ENCODE results near the gene NUP205. TPM values are rescaled to one million over a fixed set of nuclear protein-coding genes. Genes with fewer than 3 reads are reported as not detected.

Gene NUP205
- total and polyA plus RNA-seq, 2 of the 13 experiments (the other 11 are each of a cell fraction or from before 2014, with no cell fraction given): 46.2 to 87.2 TPM

GRCh38 chr7:135557455-135558336 lies at the start of gene NUP205 (continued):
- no peak for TF ChIP-seq ZNF318 (CRISPR knock-in tag; IDR thresholded peaks at IDR 0.05)
- TF ChIP-seq RCOR2 (CRISPR knock-in tag; IDR thresholded peaks at IDR 0.05): 0 out of 2 replicates have a peak, but pooled peaks have one; percentile 19
- TF ChIP-seq KLF9 (CRISPR knock-in tag; IDR thresholded peaks at IDR 0.05; ENCODE audit: low read depth): peak; percentile 69
- TF ChIP-seq SIN3A (IDR thresholded peaks at IDR 0.05; ENCODE audit: borderline replicate concordance, low read depth, low read length): peak; percentile 77
- TF ChIP-seq AGO2 (optimal IDR thresholded peaks at IDR 0.05; ENCODE audit: low read depth, low read length): no peak
- TF ChIP-seq RXRB (CRISPR knock-in tag; IDR thresholded peaks at IDR 0.05; ENCODE audit: borderline replicate concordance): peak; percentile 63; the same call in 1 of the 2 replicates
- peak; percentile 39; the same call in 1 of the 2 replicates for TF ChIP-seq BCL6 (CRISPR knock-in tag; IDR thresholded peaks at IDR 0.05)
- no peak for TF ChIP-seq ZNF20 (CRISPR knock-in tag; IDR thresholded peaks at IDR 0.05)
- TF ChIP-seq ZNF251 (CRISPR knock-in tag; IDR thresholded peaks at IDR 0.05): no peak
- no peak for TF ChIP-seq GPBP1L1 (CRISPR knock-in tag; IDR thresholded peaks at IDR 0.05)
- peak; percentile 92 for TF ChIP-seq HCFC1 (IDR thresholded peaks at IDR 0.05; ENCODE audit: low read depth, low read length)
- TF ChIP-seq NCOR1 (IDR thresholded peaks at IDR 0.05; ENCODE audit: borderline replicate concordance, low read length): no peak; the same call in 1 of the 2 replicates
- peak; percentile 59; the same call in 1 of the 2 replicates for TF ChIP-seq ETV5 (CRISPR knock-in tag; IDR thresholded peaks at IDR 0.05; ENCODE audit: borderline replicate concordance)
- no peak for TF ChIP-seq MAFK (conservative IDR thresholded peaks at IDR 0.05 in 1 of 2, IDR thresholded peaks at IDR 0.05 in 1 of 2; ENCODE audit: low read length in 2 of 2)
- TF ChIP-seq HMGXB4 (CRISPR knock-in tag; IDR thresholded peaks at IDR 0.05; ENCODE audit: borderline replicate concordance in 1 of 2, low read depth in 1 of 2): peak; percentile 73 to 75; a peak in 3 of 4 replicates
- TF ChIP-seq MTF1 (CRISPR knock-in tag; IDR thresholded peaks at IDR 0.05): no peak
- TF ChIP-seq ATM (IDR thresholded peaks at IDR 0.05; ENCODE audit: borderline replicate concordance): no peak

Measured in HepG2 (cell line).